Renal pelvis (tissue), 12 donors: ENCODE measurements around the gene SPANXA1. TPM values are rescaled to one million over a fixed set of nuclear protein-coding genes. Genes with fewer than 3 reads are reported as not detected.
"Not testable (repeated sequence)": the region's sequence is repeated elsewhere in the genome, so short reads cannot be mapped to it uniquely, and the experiment has no call there.

Experiments
- DNase-seq: peaks from one replicate; pipeline ENCODE4 v3.0.0-alpha.2; 2013
- long read RNA-seq, 16 experiments: transcript quantifications; one replicate each; lab custom pipeline, GENCODE V29; 2026
- polyA plus RNA-seq, 3 donors: library from polyadenylated mRNA; unstranded; fragments of 120-200 nt; gene quantifications; one replicate each; pipeline ENCODE4 v1.2.1, GENCODE V29; 2013; ENCODE audit not compliant: insufficient read length in 3 of 3

The SPANXA1 gene
- not detected for polyA plus RNA-seq
- long read RNA-seq, donor 1: 0 reads
- long read RNA-seq, donor 2: 0 reads
- long read RNA-seq, donor 3: 0 reads
- long read RNA-seq, donor 4: 0 reads
- long read RNA-seq, donor 5: 0 reads
- long read RNA-seq, donor 6: 0 reads
- long read RNA-seq, donor 7: 0 reads
- long read RNA-seq, donor 8: 0 reads
- long read RNA-seq, donor 9: 0 reads
- long read RNA-seq, donor 10: 0 reads
- long read RNA-seq, donor 11: 0 reads
- long read RNA-seq, donor 12: 0 reads
- long read RNA-seq, donor 13: 0 reads
- long read RNA-seq, donor 14: 0 reads
- long read RNA-seq, donor 15: 0 reads
- long read RNA-seq, donor 16: 0 reads

- DNase-seq: not testable (repeated sequence)
Measured at GRCh38 chrX:141584638-141585037, at the start of gene SPANXA1. Gene SPANXA1, minus strand, starts transcription at chrX:141584738. Its CDS starts 60 bp downstream, at chrX:141584678.

GRCh38 chrX:141632124-141632523 lies 47.6 kb upstream of the SPANXA1 start:
- DNase-seq: no peak

GRCh38 chrX:141619336-141619735 lies 34.8 kb upstream of the SPANXA1 start:
- DNase-seq: no peak

GRCh38 chrX:141609111-141609510 lies 24.6 kb upstream of the SPANXA1 start:
- peak; percentile 57 for DNase-seq

- DNase-seq: not testable (repeated sequence)
Measured at GRCh38 chrX:141589408-141589807, 4.9 kb upstream of the SPANXA1 start, which contains the start of gene SPANXA2. Gene SPANXA2, plus strand, starts transcription at chrX:141589708. Its CDS starts 60 bp downstream, at chrX:141589768.

GRCh38 chrX:141542551-141542950 lies 42.0 kb downstream of the SPANXA1 start:
- DNase-seq: not testable (repeated sequence)

Other genes with a start within 250 kb of the SPANXA1 start
- gene SPANXA2, start 5.0 kb upstream of the SPANXA1 start, polyA plus RNA-seq: not detected
- not detected for gene SPANXD, start 114.0 kb upstream of the SPANXA1 start, polyA plus RNA-seq